Measurements from ENCODE around the gene USP17L27. TPM values are rescaled to one million over a fixed set of nuclear protein-coding genes. Genes with fewer than 3 reads are reported as not detected.
"Not testable (repeated sequence)": the region's sequence is repeated elsewhere in the genome, so short reads cannot be mapped to it uniquely, and the experiment has no call there.

The USP17L27 gene
- polyA plus RNA-seq (2013, experiment 1 of 2) = not detected
- not detected for polyA plus RNA-seq (2013, experiment 2 of 2)

DNA sequence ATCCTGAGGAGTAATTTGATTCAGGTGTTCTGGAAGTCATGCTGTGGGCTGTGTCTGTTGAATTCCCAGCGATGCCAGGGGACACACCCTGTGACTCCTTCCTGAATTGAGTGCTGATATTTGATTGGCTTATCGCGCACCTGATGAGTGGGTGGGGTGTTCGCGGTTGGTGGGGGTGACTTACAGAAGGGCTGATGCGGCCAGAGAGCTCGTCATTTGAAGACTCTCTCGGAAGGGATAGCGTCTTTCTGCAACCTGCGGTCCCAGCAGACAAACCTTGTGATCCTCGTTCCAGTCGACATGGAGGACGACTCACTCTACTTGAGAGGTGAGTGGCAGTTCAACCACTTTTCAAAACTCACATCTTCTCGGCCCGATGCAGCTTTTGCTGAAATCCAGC lies at the start of gene USP17L27:
USP17L27 (plus strand) TSS at position 301 of the 400 bp plus-strand sequence; CDS start at position 301, 0 bp downstream.
- H3K9me3 ChIP-seq (ENCODE audit: insufficient read depth, low read depth, low read length); H3K9ac ChIP-seq (ENCODE audit: low read depth, low read length); H3K27me3 ChIP-seq (ENCODE audit: insufficient read depth, low read length); H3K27ac ChIP-seq (ENCODE audit: low read depth, low read length); H3K4me3 ChIP-seq (ENCODE audit: low read length); H3K36me3 ChIP-seq (ENCODE audit: insufficient read depth, low read length); H3K4me1 ChIP-seq (ENCODE audit: insufficient read depth, low read length): not testable (repeated sequence)
- WGBS = no CpG with 5 or more reads among the region's 15 CpGs

- H3K36me3 ChIP-seq (ENCODE audit: insufficient read depth, low read length); H3K4me3 ChIP-seq (ENCODE audit: low read length); H3K27ac ChIP-seq (ENCODE audit: low read depth, low read length); H3K27me3 ChIP-seq (ENCODE audit: insufficient read depth, low read length); H3K9me3 ChIP-seq (ENCODE audit: insufficient read depth, low read depth, low read length); H3K4me1 ChIP-seq (ENCODE audit: insufficient read depth, low read length); H3K9ac ChIP-seq (ENCODE audit: low read depth, low read length): not testable (repeated sequence)
- WGBS = 71% methylated on average over 4 of the region's 13 CpGs
Observed at GRCh38 chr4:9324191-9324590, 19.8 kb upstream of the USP17L27 start.

DNA sequence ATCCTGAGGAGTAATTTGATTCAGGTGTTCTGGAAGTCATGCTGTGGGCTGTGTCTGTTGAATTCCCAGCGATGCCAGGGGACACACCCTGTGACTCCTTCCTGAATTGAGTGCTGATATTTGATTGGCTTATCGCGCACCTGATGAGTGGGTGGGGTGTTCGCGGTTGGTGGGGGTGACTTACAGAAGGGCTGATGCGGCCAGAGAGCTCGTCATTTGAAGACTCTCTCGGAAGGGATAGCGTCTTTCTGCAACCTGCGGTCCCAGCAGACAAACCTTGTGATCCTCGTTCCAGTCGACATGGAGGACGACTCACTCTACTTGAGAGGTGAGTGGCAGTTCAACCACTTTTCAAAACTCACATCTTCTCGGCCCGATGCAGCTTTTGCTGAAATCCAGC lies 19.1 kb upstream of the USP17L27 start, which contains the start of gene USP17L24:
USP17L24 (plus strand) TSS at position 301 of the 400 bp plus-strand sequence; CDS start at position 301, 0 bp downstream.
- H3K4me1 ChIP-seq (ENCODE audit: insufficient read depth, low read length); H3K4me3 ChIP-seq (ENCODE audit: low read length); H3K9me3 ChIP-seq (ENCODE audit: insufficient read depth, low read depth, low read length); H3K9ac ChIP-seq (ENCODE audit: low read depth, low read length); H3K36me3 ChIP-seq (ENCODE audit: insufficient read depth, low read length); H3K27ac ChIP-seq (ENCODE audit: low read depth, low read length); H3K27me3 ChIP-seq (ENCODE audit: insufficient read depth, low read length): not testable (repeated sequence)
- no CpG with 5 or more reads among the region's 15 CpGs for whole genome bisulfite sequencing

GRCh38 chr4:9329611-9330010 lies 14.3 kb upstream of the USP17L27 start, which contains the start of gene USP17L25:
TSS of gene USP17L25 (plus strand) at chr4:9329911. CDS start at chr4:9329911, 0 bp downstream.
- H3K27ac ChIP-seq (ENCODE audit: low read depth, low read length); H3K27me3 ChIP-seq (ENCODE audit: insufficient read depth, low read length); H3K9me3 ChIP-seq (ENCODE audit: insufficient read depth, low read depth, low read length); H3K36me3 ChIP-seq (ENCODE audit: insufficient read depth, low read length); H3K4me1 ChIP-seq (ENCODE audit: insufficient read depth, low read length); H3K9ac ChIP-seq (ENCODE audit: low read depth, low read length); H3K4me3 ChIP-seq (ENCODE audit: low read length): not testable (repeated sequence)
- no CpG with 5 or more reads among the region's 15 CpGs for WGBS

GRCh38 chr4:9334358-9334757 lies 9.6 kb upstream of the USP17L27 start, which contains the start of gene USP17L26:
TSS of gene USP17L26 (plus strand) at chr4:9334658. CDS start at chr4:9334658, 0 bp downstream.
- not testable (repeated sequence) for H3K9me3 ChIP-seq (ENCODE audit: insufficient read depth, low read depth, low read length); H3K9ac ChIP-seq (ENCODE audit: low read depth, low read length); H3K4me3 ChIP-seq (ENCODE audit: low read length); H3K27ac ChIP-seq (ENCODE audit: low read depth, low read length); H3K27me3 ChIP-seq (ENCODE audit: insufficient read depth, low read length); H3K36me3 ChIP-seq (ENCODE audit: insufficient read depth, low read length); H3K4me1 ChIP-seq (ENCODE audit: insufficient read depth, low read length)
- WGBS = no CpG with 5 or more reads among the region's 15 CpGs

DNA sequence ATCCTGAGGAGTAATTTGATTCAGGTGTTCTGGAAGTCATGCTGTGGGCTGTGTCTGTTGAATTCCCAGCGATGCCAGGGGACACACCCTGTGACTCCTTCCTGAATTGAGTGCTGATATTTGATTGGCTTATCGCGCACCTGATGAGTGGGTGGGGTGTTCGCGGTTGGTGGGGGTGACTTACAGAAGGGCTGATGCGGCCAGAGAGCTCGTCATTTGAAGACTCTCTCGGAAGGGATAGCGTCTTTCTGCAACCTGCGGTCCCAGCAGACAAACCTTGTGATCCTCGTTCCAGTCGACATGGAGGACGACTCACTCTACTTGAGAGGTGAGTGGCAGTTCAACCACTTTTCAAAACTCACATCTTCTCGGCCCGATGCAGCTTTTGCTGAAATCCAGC lies 4.8 kb upstream of the USP17L27 start, which contains the start of gene USP17L5:
USP17L5 (plus strand) TSS at position 301 of the 400 bp plus-strand sequence; CDS start at position 301, 0 bp downstream.
- H3K9ac ChIP-seq (ENCODE audit: low read depth, low read length); H3K36me3 ChIP-seq (ENCODE audit: insufficient read depth, low read length); H3K27ac ChIP-seq (ENCODE audit: low read depth, low read length); H3K9me3 ChIP-seq (ENCODE audit: insufficient read depth, low read depth, low read length); H3K27me3 ChIP-seq (ENCODE audit: insufficient read depth, low read length); H3K4me3 ChIP-seq (ENCODE audit: low read length); H3K4me1 ChIP-seq (ENCODE audit: insufficient read depth, low read length): not testable (repeated sequence)
- no CpG with 5 or more reads among the region's 15 CpGs for WGBS

DNA sequence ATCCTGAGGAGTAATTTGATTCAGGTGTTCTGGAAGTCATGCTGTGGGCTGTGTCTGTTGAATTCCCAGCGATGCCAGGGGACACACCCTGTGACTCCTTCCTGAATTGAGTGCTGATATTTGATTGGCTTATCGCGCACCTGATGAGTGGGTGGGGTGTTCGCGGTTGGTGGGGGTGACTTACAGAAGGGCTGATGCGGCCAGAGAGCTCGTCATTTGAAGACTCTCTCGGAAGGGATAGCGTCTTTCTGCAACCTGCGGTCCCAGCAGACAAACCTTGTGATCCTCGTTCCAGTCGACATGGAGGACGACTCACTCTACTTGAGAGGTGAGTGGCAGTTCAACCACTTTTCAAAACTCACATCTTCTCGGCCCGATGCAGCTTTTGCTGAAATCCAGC lies 4.6 kb downstream of the USP17L27 start, which contains the start of gene USP17L28:
USP17L28 (plus strand) TSS at position 301 of the 400 bp plus-strand sequence; CDS start at position 301, 0 bp downstream.
- H3K9ac ChIP-seq (ENCODE audit: low read depth, low read length); H3K36me3 ChIP-seq (ENCODE audit: insufficient read depth, low read length); H3K27me3 ChIP-seq (ENCODE audit: insufficient read depth, low read length); H3K4me1 ChIP-seq (ENCODE audit: insufficient read depth, low read length); H3K27ac ChIP-seq (ENCODE audit: low read depth, low read length); H3K4me3 ChIP-seq (ENCODE audit: low read length); H3K9me3 ChIP-seq (ENCODE audit: insufficient read depth, low read depth, low read length): not testable (repeated sequence)
- no CpG with 5 or more reads among the region's 15 CpGs for WGBS

DNA sequence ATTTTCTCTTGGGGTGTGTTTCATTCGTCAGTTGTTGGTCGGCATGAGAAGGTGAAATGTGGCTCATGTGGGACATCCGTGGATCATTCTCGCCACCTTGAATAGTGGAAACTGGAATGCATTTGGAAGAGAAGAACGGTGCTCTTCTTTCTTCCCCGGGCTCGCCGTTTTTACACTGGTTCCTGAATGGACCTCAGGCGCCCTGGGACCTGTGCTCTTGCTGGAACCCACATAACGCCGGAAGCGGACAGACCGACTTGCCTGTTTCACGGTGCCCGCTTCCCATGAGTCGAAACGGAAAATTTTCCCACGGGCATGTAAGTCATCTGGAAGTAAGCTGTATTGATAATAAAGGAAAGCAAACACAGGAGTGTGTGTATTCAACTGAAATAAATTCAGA lies 6.9 kb downstream of the USP17L27 start:
- not testable (repeated sequence) for H3K9ac ChIP-seq (ENCODE audit: low read depth, low read length); H3K4me3 ChIP-seq (ENCODE audit: low read length); H3K9me3 ChIP-seq (ENCODE audit: insufficient read depth, low read depth, low read length); H3K27me3 ChIP-seq (ENCODE audit: insufficient read depth, low read length); H3K36me3 ChIP-seq (ENCODE audit: insufficient read depth, low read length); H3K4me1 ChIP-seq (ENCODE audit: insufficient read depth, low read length); H3K27ac ChIP-seq (ENCODE audit: low read depth, low read length)
- WGBS = no CpG with 5 or more reads among the region's 18 CpGs

- WGBS = no CpG with 5 or more reads among the region's 15 CpGs
- not testable (repeated sequence) for H3K27me3 ChIP-seq (ENCODE audit: insufficient read depth, low read length); H3K4me1 ChIP-seq (ENCODE audit: insufficient read depth, low read length); H3K9ac ChIP-seq (ENCODE audit: low read depth, low read length); H3K27ac ChIP-seq (ENCODE audit: low read depth, low read length); H3K36me3 ChIP-seq (ENCODE audit: insufficient read depth, low read length); H3K4me3 ChIP-seq (ENCODE audit: low read length); H3K9me3 ChIP-seq (ENCODE audit: insufficient read depth, low read depth, low read length)
Observed at GRCh38 chr4:9353338-9353737, 9.4 kb downstream of the USP17L27 start, which contains the start of gene USP17L29. TSS of gene USP17L29 (plus strand) at chr4:9353638. CDS start at chr4:9353638, 0 bp downstream.

DNA sequence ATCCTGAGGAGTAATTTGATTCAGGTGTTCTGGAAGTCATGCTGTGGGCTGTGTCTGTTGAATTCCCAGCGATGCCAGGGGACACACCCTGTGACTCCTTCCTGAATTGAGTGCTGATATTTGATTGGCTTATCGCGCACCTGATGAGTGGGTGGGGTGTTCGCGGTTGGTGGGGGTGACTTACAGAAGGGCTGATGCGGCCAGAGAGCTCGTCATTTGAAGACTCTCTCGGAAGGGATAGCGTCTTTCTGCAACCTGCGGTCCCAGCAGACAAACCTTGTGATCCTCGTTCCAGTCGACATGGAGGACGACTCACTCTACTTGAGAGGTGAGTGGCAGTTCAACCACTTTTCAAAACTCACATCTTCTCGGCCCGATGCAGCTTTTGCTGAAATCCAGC lies 18.9 kb downstream of the USP17L27 start, which contains the start of gene USP17L30:
USP17L30 (plus strand) TSS at position 301 of the 400 bp plus-strand sequence; CDS start at position 301, 0 bp downstream.
- H3K4me1 ChIP-seq (ENCODE audit: insufficient read depth, low read length); H3K27ac ChIP-seq (ENCODE audit: low read depth, low read length); H3K36me3 ChIP-seq (ENCODE audit: insufficient read depth, low read length); H3K4me3 ChIP-seq (ENCODE audit: low read length); H3K9me3 ChIP-seq (ENCODE audit: insufficient read depth, low read depth, low read length); H3K27me3 ChIP-seq (ENCODE audit: insufficient read depth, low read length); H3K9ac ChIP-seq (ENCODE audit: low read depth, low read length): not testable (repeated sequence)
- WGBS = no CpG with 5 or more reads among the region's 15 CpGs

GRCh38 chr4:9379881-9380280 lies 35.9 kb downstream of the USP17L27 start:
- WGBS = 45% methylated on average over 1 of the region's 1 CpG
- H3K9me3 ChIP-seq (ENCODE audit: insufficient read depth, low read depth, low read length); H3K27ac ChIP-seq (ENCODE audit: low read depth, low read length): not testable (repeated sequence)

More at GRCh38 chr4:9379881-9380280, 35.9 kb downstream of the USP17L27 start:
- H3K4me3 ChIP-seq (ENCODE audit: low read length); H3K36me3 ChIP-seq (ENCODE audit: insufficient read depth, low read length); H3K4me1 ChIP-seq (ENCODE audit: insufficient read depth, low read length); H3K27me3 ChIP-seq (ENCODE audit: insufficient read depth, low read length); H3K9ac ChIP-seq (ENCODE audit: low read depth, low read length): not testable (repeated sequence)
